HCT116 (cell line): ENCODE measurements around the gene ITPR2. TPM values are rescaled to one million over a fixed set of nuclear protein-coding genes. Genes with fewer than 3 reads are reported as not detected.

Source experiments
- ATAC-seq: fragments of 200-7000 bp; cut with Tn5 transposase; 2 replicates; pipeline ENCODE4 v1.9.1; 2020; ENCODE audit warnings: mild to moderate bottlenecking, moderate library complexity
- BruUV-seq: library from RNA; stranded (reverse); fragments of 400-500 nt; replicated peaks from 2 replicates; lab custom pipeline; 2021; lab: Mats Ljungman, UMichigan
- CTCF ChIA-PET: fragments of 300-600 bp; sonication (Branson Sonifier 250); formaldehyde crosslinking; loops from one replicate; lab custom pipeline; 2021; ENCODE audit warnings: antibody characterized with exemption; lab: Charles Lee
- POLR2A ChIA-PET: fragments of 300-600, 350-600 bp; sonication (Branson Sonifier 250); formaldehyde crosslinking; loops from one replicate; lab custom pipeline; 2021; ENCODE audit warnings: antibody characterized with exemption; lab: Charles Lee
- RAD21 ChIA-PET, 2 experiments: fragments of 300-600 bp; sonication (Branson Sonifier 250); formaldehyde crosslinking; loops; one replicate each; lab custom pipeline; 2023; ENCODE audit warnings: low total read pairs in 2 of 2; ENCODE audit not compliant: uncharacterized antibody in 2 of 2, unreplicated experiment in 2 of 2, low non-redundant PET in 1 of 2; lab: Charles Lee
- DNase-seq: peaks from one replicate; pipeline ENCODE4 v3.0.0-alpha.2; 2010; ENCODE audit warnings: low read depth, low spot score
- H2AFZ ChIP-seq: fragments of 200-600 bp; shearing (Covaris generic), sonication (generic); 2 replicates; pipeline ENCODE4 v1.6.1; 2017; ENCODE audit warnings: low read depth, mixed run types, mixed read lengths, antibody characterized with exemption, low read length; ENCODE audit not compliant: poor library complexity, severe bottlenecking
- H3K27ac ChIP-seq: 2 replicates; pipeline ENCODE4 v1.5.1; 2012; ENCODE audit warnings: low read depth, low read length
- H3K27me3 ChIP-seq: fragments of 200-600 bp; sonication (generic); 2 replicates; pipeline ENCODE4 v1.6.1; 2016; ENCODE audit warnings: mixed run types, low read length, mixed read lengths; ENCODE audit not compliant: insufficient read depth
- H3K36me3 ChIP-seq, 2 experiments: fragments of 200-500 bp in 1 of 2; fragments of 200-600 bp in 1 of 2; sonication (Bioruptor generic) in 1 of 2; sonication (generic) in 1 of 2; 2 replicates each; pipeline versions ENCODE4 v1.5.1 to v1.6.1; 2014 to 2016; ENCODE audit warnings: low read length in 2 of 2, inconsistent platforms in 1 of 2, mixed read lengths in 1 of 2, mixed run types in 1 of 2; ENCODE audit not compliant: insufficient read depth in 2 of 2, control insufficient read depth in 1 of 2
- H3K4me1 ChIP-seq, 2 experiments: fragments of 200-600 bp in 1 of 2; sonication (generic) in 1 of 2; 2 replicates each; pipeline versions ENCODE4 v1.5.1 to v1.6.1; 2012 to 2017; ENCODE audit warnings: low read length in 2 of 2, inconsistent platforms in 1 of 2, mild to moderate bottlenecking in 1 of 2, mixed read lengths in 1 of 2, mixed run types in 1 of 2, moderate library complexity in 1 of 2; ENCODE audit not compliant: insufficient read depth in 2 of 2, control insufficient read depth in 1 of 2
- H3K4me2 ChIP-seq: fragments of 200-600 bp; sonication (generic); 2 replicates; pipeline ENCODE4 v1.6.1; 2017; ENCODE audit warnings: mixed run types, low read length, mixed read lengths
- H3K4me3 ChIP-seq, 2 experiments: fragments of 200-600 bp in 1 of 2; sonication (generic) in 1 of 2; replicated peaks in 1 of 2; 2 replicates each; pipeline ENCODE4 v1.5.1; 2011 to 2016; ENCODE audit warnings: low read length in 2 of 2, control low read depth in 1 of 2, low read depth in 1 of 2, mild to moderate bottlenecking in 1 of 2, mixed read lengths in 1 of 2, mixed run types in 1 of 2
- H3K79me2 ChIP-seq: fragments of 200-600 bp; sonication (generic); 2 replicates; pipeline ENCODE4 v1.6.1; 2017; ENCODE audit warnings: mild to moderate bottlenecking, mixed run types, low read length, moderate library complexity, mixed read lengths; ENCODE audit not compliant: insufficient read depth
- H3K9ac ChIP-seq: fragments of 200-600 bp; sonication (generic); 2 replicates; pipeline ENCODE4 v1.6.1; 2016; ENCODE audit warnings: low read length, mixed read lengths
- H3K9me2 ChIP-seq: fragments of 200-600 bp; sonication (generic), shearing (Covaris generic); 2 replicates; pipeline ENCODE4 v1.6.1; 2017; ENCODE audit warnings: mixed run types, mild to moderate bottlenecking, moderate library complexity; ENCODE audit not compliant: insufficient read depth
- H3K9me3 ChIP-seq, 2 experiments: fragments of 200-500 bp in 1 of 2; fragments of 200-600 bp in 1 of 2; sonication (Bioruptor generic) in 1 of 2; sonication (generic) in 1 of 2; 2 replicates each; pipeline ENCODE4 v1.6.1; 2014 to 2017; ENCODE audit warnings: low read length in 2 of 2, mixed read lengths in 2 of 2, inconsistent platforms in 1 of 2, low read depth in 1 of 2, mild to moderate bottlenecking in 1 of 2, mixed run types in 1 of 2, moderate library complexity in 1 of 2; ENCODE audit not compliant: control insufficient read depth in 1 of 2, insufficient read depth in 1 of 2
- H4K20me1 ChIP-seq: fragments of 200-600 bp; sonication (generic), shearing (Covaris generic); 2 replicates; pipeline ENCODE4 v1.6.1; 2017; ENCODE audit warnings: mixed run types, mild to moderate bottlenecking, moderate library complexity; ENCODE audit not compliant: insufficient read depth
- ATF3 ChIP-seq: IDR thresholded peaks from 2 replicates; pipeline ENCODE4 v1.6.1; 2012
- CEBPB ChIP-seq: IDR thresholded peaks from 2 replicates; pipeline ENCODE4 v1.6.1; 2012; ENCODE audit warnings: low read depth
- POLR2A ChIP-seq: IDR thresholded peaks from 2 replicates; pipeline ENCODE4 v1.7.0; 2011; ENCODE audit warnings: borderline replicate concordance; ENCODE audit not compliant: insufficient read depth, insufficient read length; ENCODE audit errors: extremely low read depth
- POLR2AphosphoS5 ChIP-seq: IDR thresholded peaks from 2 replicates; pipeline ENCODE4 v1.6.1; 2011; ENCODE audit warnings: mild to moderate bottlenecking, low read depth, low read length, moderate library complexity
- RAD21 ChIP-seq: IDR thresholded peaks from 2 replicates; pipeline ENCODE4 v1.6.1; 2012; ENCODE audit warnings: low read depth, mild to moderate bottlenecking
- SP1 ChIP-seq: IDR thresholded peaks from 2 replicates; pipeline ENCODE4 v1.6.1; 2012; ENCODE audit warnings: low read depth
- TCF7L2 ChIP-seq: IDR thresholded peaks from 2 replicates; pipeline ENCODE4 v1.7.0; 2011; ENCODE audit warnings: borderline replicate concordance, inconsistent platforms; ENCODE audit not compliant: insufficient read depth, insufficient read length; ENCODE audit errors: extremely low read depth
- intact Hi-C: fragments of 100-400 bp; cut with micrococcal nuclease; formaldehyde crosslinking; loops from 2 replicates; pipeline ENCODE4 v1.10.0; 2022
- total RNA-seq: library from RNA; stranded (reverse); gene quantifications from one replicate; pipeline ENCODE4 v1.2.1, GENCODE V29; 2021; ENCODE audit not compliant: unreplicated experiment
- TF ChIP-seq, protein P1 (sequence below), 3 experiments: fragments of 200-600 bp in 1 of 3; sonication (generic) in 1 of 3; IDR thresholded peaks in 2 of 3; conservative IDR thresholded peaks in 1 of 3; 2 replicates each; pipeline ENCODE4 v1.5.1; 2012 to 2017; ENCODE audit warnings: low read depth in 2 of 3, low read length in 2 of 3, antibody characterized with exemption in 1 of 3, borderline replicate concordance in 1 of 3, control low read depth in 1 of 3, mild to moderate bottlenecking in 1 of 3, mixed read lengths in 1 of 3, mixed run types in 1 of 3, moderate library complexity in 1 of 3; ENCODE audit not compliant: insufficient read depth in 1 of 3
- TF ChIP-seq, protein P2 (sequence below): IDR thresholded peaks from 2 replicates; pipeline ENCODE4 v1.6.1; 2012

The ITPR2 gene
- total RNA-seq, 1 experiment from 2014 or later = 6.5 TPM

DNA sequence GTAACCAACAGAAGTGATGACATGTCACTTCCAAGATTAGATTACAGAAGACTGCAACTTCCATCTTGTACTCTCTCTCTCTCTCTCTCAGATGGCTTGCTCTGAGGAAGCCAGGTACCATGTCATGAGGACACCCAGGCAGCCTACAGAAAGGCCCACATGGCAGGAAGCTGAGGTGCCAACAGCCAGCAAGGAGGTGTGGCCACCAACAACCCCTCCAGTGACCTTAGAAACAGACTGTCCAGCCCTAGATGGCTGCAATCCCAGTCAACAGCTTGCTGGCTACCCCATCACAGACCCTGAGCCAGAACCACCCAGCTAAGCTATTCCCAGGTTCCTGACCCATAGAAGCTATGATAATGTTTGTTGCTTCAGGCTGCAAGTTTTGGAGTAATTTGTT, 178.4 kb downstream of the ITPR2 start:
- Histone ChIP-seq H3K27ac (no peak overlapping the region), H3K36me3 (no peaks in the 10 kb centered on the region), H3K4me1 (no peaks in the 10 kb centered on the region), H4K20me1 (no peaks in the 10 kb centered on the region), H3K4me2 (no peak overlapping the region), H3K27me3 (no peaks in the 10 kb centered on the region), H3K9me2 (no peaks in the 10 kb centered on the region), H3K79me2 (no peaks in the 10 kb centered on the region), H3K9ac (no peak overlapping the region), H3K4me3 (no peak overlapping the region), H3K9me3 (no peaks in the 10 kb centered on the region), H2AFZ (no peak overlapping the region)
- no peak for ATAC-seq
- TF ChIP-seq POLR2AphosphoS5 (no peak), TCF7L2 (no peak), SP1 (no peak), POLR2A (no peak), CEBPB (no peak), RAD21 (no peak), ATF3 (no peak)
- TF ChIP-seq, protein P1, sequence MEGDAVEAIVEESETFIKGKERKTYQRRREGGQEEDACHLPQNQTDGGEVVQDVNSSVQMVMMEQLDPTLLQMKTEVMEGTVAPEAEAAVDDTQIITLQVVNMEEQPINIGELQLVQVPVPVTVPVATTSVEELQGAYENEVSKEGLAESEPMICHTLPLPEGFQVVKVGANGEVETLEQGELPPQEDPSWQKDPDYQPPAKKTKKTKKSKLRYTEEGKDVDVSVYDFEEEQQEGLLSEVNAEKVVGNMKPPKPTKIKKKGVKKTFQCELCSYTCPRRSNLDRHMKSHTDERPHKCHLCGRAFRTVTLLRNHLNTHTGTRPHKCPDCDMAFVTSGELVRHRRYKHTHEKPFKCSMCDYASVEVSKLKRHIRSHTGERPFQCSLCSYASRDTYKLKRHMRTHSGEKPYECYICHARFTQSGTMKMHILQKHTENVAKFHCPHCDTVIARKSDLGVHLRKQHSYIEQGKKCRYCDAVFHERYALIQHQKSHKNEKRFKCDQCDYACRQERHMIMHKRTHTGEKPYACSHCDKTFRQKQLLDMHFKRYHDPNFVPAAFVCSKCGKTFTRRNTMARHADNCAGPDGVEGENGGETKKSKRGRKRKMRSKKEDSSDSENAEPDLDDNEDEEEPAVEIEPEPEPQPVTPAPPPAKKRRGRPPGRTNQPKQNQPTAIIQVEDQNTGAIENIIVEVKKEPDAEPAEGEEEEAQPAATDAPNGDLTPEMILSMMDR (IDR thresholded peaks at IDR 0.05 in 2 of 3, conservative IDR thresholded peaks at IDR 0.05 in 1 of 3; ENCODE audit: borderline replicate concordance in 1 of 3, insufficient read depth in 1 of 3, low read depth in 2 of 3, low read length in 2 of 3) = no peak
- TF ChIP-seq, protein P2, sequence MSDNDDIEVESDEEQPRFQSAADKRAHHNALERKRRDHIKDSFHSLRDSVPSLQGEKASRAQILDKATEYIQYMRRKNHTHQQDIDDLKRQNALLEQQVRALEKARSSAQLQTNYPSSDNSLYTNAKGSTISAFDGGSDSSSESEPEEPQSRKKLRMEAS = no peak
- RAD21 ChIA-PET = no interaction called here
- DNase-seq = no peak
- BruUV-seq = no TSS peak
- POLR2A ChIA-PET = no interaction called here
- intact Hi-C loops = loop anchor here (5.0 kb wide), 2 partner anchors 222 to 537 kb away; no protein-coding TSS in a partner anchor
- CTCF ChIA-PET = no interaction called here
